ENCODE measurements around the gene IQCB1. TPM values are rescaled to one million over a fixed set of nuclear protein-coding genes. Genes with fewer than 3 reads are reported as not detected.

Gene IQCB1
- total RNA-seq, 1 experiment from 2014 or later = 49.5 TPM

GRCh38 chr3:121758727-121759450 lies 76.0 kb downstream of the IQCB1 start:
- ChIA-PET CTCF (no interaction called here), POLR2A (ENCODE audit: low non-redundant PET) (no interaction called here)
- H3K4me3 ChIP-seq (ENCODE audit: low read depth, low read length, poor library complexity, severe bottlenecking) = no peak overlapping the region

GRCh38 chr3:121757812-121758545 lies 76.9 kb downstream of the IQCB1 start:
- ChIA-PET POLR2A (ENCODE audit: low non-redundant PET) (no interaction called here), CTCF (no interaction called here)
- Histone ChIP-seq H3K4me3 (ENCODE audit: low read depth, low read length, poor library complexity, severe bottlenecking) (no peak overlapping the region), H3K27ac (ENCODE audit: low read depth, low read length, poor library complexity, severe bottlenecking) (no peak overlapping the region), H3K27me3 (replicated peaks; ENCODE audit: insufficient read depth, low read depth, low read length, poor library complexity) (no peaks in the 10 kb centered on the region), H3K9me3 (ENCODE audit: low read depth, low read length, poor library complexity, severe bottlenecking) (no peaks in the 10 kb centered on the region), H3K4me1 (ENCODE audit: insufficient read depth, low read length, poor library complexity, severe bottlenecking) (peaks cover 8% of the 10 kb centered on the region), H3K36me3 (ENCODE audit: insufficient read depth, low read length, poor library complexity, severe bottlenecking) (no peaks in the 10 kb centered on the region)
- no peak for DNase-seq (ENCODE audit: low spot score)
- intact Hi-C loops (cut with micrococcal nuclease; ENCODE audit: unreplicated experiment) = no loop called here
- no TSS peak for BruUV-seq (replicated peaks)
- TF ChIP-seq EZH2 (IDR thresholded peaks at IDR 0.05; ENCODE audit: borderline replicate concordance, low read depth, low read length, poor library complexity, severe bottlenecking) (no peak), CTCF (conservative IDR thresholded peaks at IDR 0.05; ENCODE audit: low read depth, low read length) (no peak)

More at GRCh38 chr3:121758727-121759450, 76.0 kb downstream of the IQCB1 start:
- intact Hi-C loops (cut with micrococcal nuclease; ENCODE audit: unreplicated experiment) = no loop called here
- Histone ChIP-seq H3K4me1 (ENCODE audit: insufficient read depth, low read length, poor library complexity, severe bottlenecking) (peaks cover 8% of the 10 kb centered on the region), H3K27ac (ENCODE audit: low read depth, low read length, poor library complexity, severe bottlenecking) (no peak overlapping the region), H3K36me3 (ENCODE audit: insufficient read depth, low read length, poor library complexity, severe bottlenecking) (no peaks in the 10 kb centered on the region), H3K27me3 (replicated peaks; ENCODE audit: insufficient read depth, low read depth, low read length, poor library complexity) (no peaks in the 10 kb centered on the region), H3K9me3 (ENCODE audit: low read depth, low read length, poor library complexity, severe bottlenecking) (no peaks in the 10 kb centered on the region)
- DNase-seq (ENCODE audit: low spot score) = no peak
- no peak for TF ChIP-seq CTCF (conservative IDR thresholded peaks at IDR 0.05; ENCODE audit: low read depth, low read length)
- TF ChIP-seq EZH2 (IDR thresholded peaks at IDR 0.05; ENCODE audit: borderline replicate concordance, low read depth, low read length, poor library complexity, severe bottlenecking) = no peak
- no TSS peak for BruUV-seq (replicated peaks)

- ChIA-PET POLR2A (ENCODE audit: low non-redundant PET) (no interaction called here), CTCF (interaction anchor here (0.6 kb wide), 1 partner anchor 210 kb away, joined by 3 read pairs; no protein-coding TSS in a partner anchor)
- BruUV-seq (replicated peaks) = no TSS peak
- Histone ChIP-seq H3K9me3 (ENCODE audit: low read depth, low read length, poor library complexity, severe bottlenecking) (no peaks in the 10 kb centered on the region), H3K4me1 (ENCODE audit: insufficient read depth, low read length, poor library complexity, severe bottlenecking) (peaks cover 8% of the 10 kb centered on the region), H3K27me3 (replicated peaks; ENCODE audit: insufficient read depth, low read depth, low read length, poor library complexity) (no peaks in the 10 kb centered on the region), H3K4me3 (ENCODE audit: low read depth, low read length, poor library complexity, severe bottlenecking) (no peak overlapping the region), H3K27ac (ENCODE audit: low read depth, low read length, poor library complexity, severe bottlenecking) (no peak overlapping the region), H3K36me3 (ENCODE audit: insufficient read depth, low read length, poor library complexity, severe bottlenecking) (no peaks in the 10 kb centered on the region)
- TF ChIP-seq EZH2 (IDR thresholded peaks at IDR 0.05; ENCODE audit: borderline replicate concordance, low read depth, low read length, poor library complexity, severe bottlenecking) = no peak
- no peak for TF ChIP-seq CTCF (conservative IDR thresholded peaks at IDR 0.05; ENCODE audit: low read depth, low read length)
- intact Hi-C loops (cut with micrococcal nuclease; ENCODE audit: unreplicated experiment) = no loop called here
- DNase-seq (ENCODE audit: low spot score) = peak; percentile 60
Observed at GRCh38 chr3:121757087-121757811, 77.6 kb downstream of the IQCB1 start.

Measured in A673 (cell line).